ENCODE data around the gene NOTCH1.

The NOTCH1 gene

GRCh38 chr9:136505406-136506403 is 40.1 kb downstream of the NOTCH1 start:
- no peak for DNase-seq (ENCODE audit: low spot score)
- Histone ChIP-seq H3K36me3 (replicated peaks in 1 of 2; ENCODE audit: control insufficient read depth in 2 of 2, insufficient read depth in 2 of 2, low read length in 2 of 2) (peaks cover 84 to 96% of the 10 kb centered on the region in 2 donors), H3K79me1 (ENCODE audit: low read depth, low read length) (peaks cover 27% of the 10 kb centered on the region), H3K9ac (ENCODE audit: low read depth, low read length, poor library complexity) (peak overlapping the region; percentile 21), H3K9me3 (replicated peaks in 1 of 2; ENCODE audit: control insufficient read depth in 2 of 2, insufficient read depth in 1 of 2, low read depth in 1 of 2, low read length in 2 of 2) (no peaks in the 10 kb centered on the region), H4K8ac (ENCODE audit: low read depth, low read length) (no peak overlapping the region), H2BK15ac (ENCODE audit: low read length) (no peak overlapping the region), H2AFZ (ENCODE audit: low read length) (no peak overlapping the region), H3K14ac (ENCODE audit: low read length) (peak overlapping the region; percentile 21), H3K4ac (ENCODE audit: low read length) (no peak overlapping the region), H2AK5ac (ENCODE audit: low read depth, low read length) (peak overlapping the region; percentile 37), H3K4me2 (ENCODE audit: insufficient read depth, low read length, poor library complexity, severe bottlenecking) (no peak overlapping the region), H3K4me3 (ENCODE audit: low read length in 2 of 2) (no peak overlapping the region), H2BK5ac (ENCODE audit: low read length) (peak overlapping the region; percentile 82), H2BK12ac (ENCODE audit: low read length) (no peak overlapping the region), H4K91ac (ENCODE audit: low read depth, low read length, poor library complexity) (no peak overlapping the region), H3K27me3 (ENCODE audit: control insufficient read depth in 3 of 3, insufficient read depth in 3 of 3, low read depth in 1 of 3, low read length in 3 of 3) (no peaks in the 10 kb centered on the region), H3K18ac (ENCODE audit: low read length) (no peak overlapping the region), H3K27ac (replicated peaks; ENCODE audit: low read length) (no peak overlapping the region), H3K4me1 (ENCODE audit: control insufficient read depth in 2 of 2, insufficient read depth in 1 of 2, low read depth in 1 of 2, low read length in 2 of 2) (no peaks in the 10 kb centered on the region), H3K23ac (ENCODE audit: low read depth, low read length, poor library complexity) (no peak overlapping the region), H2BK120ac (ENCODE audit: low read depth, low read length) (no peak overlapping the region)
- WGBS, 2 donors (ENCODE audit: extremely low coverage in 2 of 2, insufficient read length in 2 of 2, insufficient replicate concordance in 1 of 2): no CpG with 5 or more reads among the region's 51 CpGs

- H3K9ac ChIP-seq (ENCODE audit: low read depth, low read length, poor library complexity): no peak overlapping the region
- H3K23ac ChIP-seq (ENCODE audit: low read depth, low read length, poor library complexity): peak overlapping the region; percentile 85
- H3K9me3 ChIP-seq (replicated peaks in 1 of 2; ENCODE audit: control insufficient read depth in 2 of 2, insufficient read depth in 1 of 2, low read depth in 1 of 2, low read length in 2 of 2): no peaks in the 10 kb centered on the region
- no CpG with 5 or more reads among the region's 68 CpGs for WGBS, 2 donors (ENCODE audit: extremely low coverage in 2 of 2, insufficient read length in 2 of 2, insufficient replicate concordance in 1 of 2)
- H2AFZ ChIP-seq (ENCODE audit: low read length): no peak overlapping the region
- peaks cover 84 to 96% of the 10 kb centered on the region in 2 donors for H3K36me3 ChIP-seq (replicated peaks in 1 of 2; ENCODE audit: control insufficient read depth in 2 of 2, insufficient read depth in 2 of 2, low read length in 2 of 2)
- H3K79me1 ChIP-seq (ENCODE audit: low read depth, low read length): peaks cover 27% of the 10 kb centered on the region
- no peak overlapping the region for H3K4ac ChIP-seq (ENCODE audit: low read length)
- H3K27ac ChIP-seq (replicated peaks; ENCODE audit: low read length): no peak overlapping the region
- H3K18ac ChIP-seq (ENCODE audit: low read length): no peak overlapping the region
- H2BK15ac ChIP-seq (ENCODE audit: low read length): no peak overlapping the region
- no peak overlapping the region for H3K4me2 ChIP-seq (ENCODE audit: insufficient read depth, low read length, poor library complexity, severe bottlenecking)
- no peak for DNase-seq (ENCODE audit: low spot score)
- H4K8ac ChIP-seq (ENCODE audit: low read depth, low read length): no peak overlapping the region
- peak overlapping the region; percentile 37 for H2AK5ac ChIP-seq (ENCODE audit: low read depth, low read length)
- H3K27me3 ChIP-seq (ENCODE audit: control insufficient read depth in 3 of 3, insufficient read depth in 3 of 3, low read depth in 1 of 3, low read length in 3 of 3): no peaks in the 10 kb centered on the region
- no peak overlapping the region for H2BK12ac ChIP-seq (ENCODE audit: low read length)
- H4K91ac ChIP-seq (ENCODE audit: low read depth, low read length, poor library complexity): no peak overlapping the region
- H3K14ac ChIP-seq (ENCODE audit: low read length): peak overlapping the region; percentile 21
- H2BK5ac ChIP-seq (ENCODE audit: low read length): peak overlapping the region; percentile 82
- no peak overlapping the region for H3K4me3 ChIP-seq (ENCODE audit: low read length in 2 of 2)
- no peak overlapping the region for H2BK120ac ChIP-seq (ENCODE audit: low read depth, low read length)
- no peaks in the 10 kb centered on the region for H3K4me1 ChIP-seq (ENCODE audit: control insufficient read depth in 2 of 2, insufficient read depth in 1 of 2, low read depth in 1 of 2, low read length in 2 of 2)
Measured at GRCh38 chr9:136504512-136505348, 41.1 kb downstream of the NOTCH1 start.

GRCh38 chr9:136502940-136503550 is 42.8 kb downstream of the NOTCH1 start:
- DNase-seq (ENCODE audit: low spot score): no peak
- Histone ChIP-seq H3K9me3 (replicated peaks in 1 of 2; ENCODE audit: control insufficient read depth in 2 of 2, insufficient read depth in 1 of 2, low read depth in 1 of 2, low read length in 2 of 2) (no peaks in the 10 kb centered on the region), H2BK120ac (ENCODE audit: low read depth, low read length) (no peak overlapping the region), H2AFZ (ENCODE audit: low read length) (no peak overlapping the region), H4K8ac (ENCODE audit: low read depth, low read length) (no peak overlapping the region), H2AK5ac (ENCODE audit: low read depth, low read length) (peak overlapping the region; percentile 75), H3K9ac (ENCODE audit: low read depth, low read length, poor library complexity) (peak overlapping the region; percentile 21), H3K79me1 (ENCODE audit: low read depth, low read length) (peaks cover 28% of the 10 kb centered on the region), H3K23ac (ENCODE audit: low read depth, low read length, poor library complexity) (peak overlapping the region; percentile 73), H2BK12ac (ENCODE audit: low read length) (no peak overlapping the region), H3K4me3 (ENCODE audit: low read length in 2 of 2) (no peak overlapping the region), H3K27me3 (ENCODE audit: control insufficient read depth in 3 of 3, insufficient read depth in 3 of 3, low read depth in 1 of 3, low read length in 3 of 3) (no peaks in the 10 kb centered on the region), H3K18ac (ENCODE audit: low read length) (no peak overlapping the region), H2BK5ac (ENCODE audit: low read length) (no peak overlapping the region), H3K4ac (ENCODE audit: low read length) (peak overlapping the region; percentile 66), H3K36me3 (replicated peaks in 1 of 2; ENCODE audit: control insufficient read depth in 2 of 2, insufficient read depth in 2 of 2, low read length in 2 of 2) (peaks cover 84 to 96% of the 10 kb centered on the region in 2 donors), H3K27ac (replicated peaks; ENCODE audit: low read length) (no peak overlapping the region), H3K4me2 (ENCODE audit: insufficient read depth, low read length, poor library complexity, severe bottlenecking) (no peak overlapping the region), H4K91ac (ENCODE audit: low read depth, low read length, poor library complexity) (no peak overlapping the region), H2BK15ac (ENCODE audit: low read length) (no peak overlapping the region), H3K14ac (ENCODE audit: low read length) (no peak overlapping the region), H3K4me1 (ENCODE audit: control insufficient read depth in 2 of 2, insufficient read depth in 1 of 2, low read depth in 1 of 2, low read length in 2 of 2) (no peaks in the 10 kb centered on the region)
- no CpG with 5 or more reads among the region's 33 CpGs for WGBS, 2 donors (ENCODE audit: extremely low coverage in 2 of 2, insufficient read length in 2 of 2, insufficient replicate concordance in 1 of 2)
